Ishikawa (cell line): Measurements from ENCODE around the gene SEMA6B.

ENCODE experiments used
- EGR1 ChIP-seq: IDR thresholded peaks from 2 replicates; pipeline ENCODE4 v1.6.1; 2012
- EP300 ChIP-seq: IDR thresholded peaks from 2 replicates; pipeline ENCODE4 v1.6.1; 2012; ENCODE audit warnings: borderline replicate concordance
- REST ChIP-seq: IDR thresholded peaks from 2 replicates; pipeline ENCODE4 v1.6.1; 2012; ENCODE audit warnings: low read depth, mild to moderate bottlenecking
- TCF12 ChIP-seq: IDR thresholded peaks from 2 replicates; pipeline ENCODE4 v1.6.1; 2012; ENCODE audit warnings: low read depth
- TEAD4 ChIP-seq: IDR thresholded peaks from 2 replicates; pipeline ENCODE4 v1.6.1; 2012
- USF1 ChIP-seq: IDR thresholded peaks from 2 replicates; pipeline ENCODE4 v1.6.1; 2012
- TF ChIP-seq, protein P1 (sequence below): IDR thresholded peaks from 2 replicates; pipeline ENCODE4 v1.6.1; 2012

DNA sequence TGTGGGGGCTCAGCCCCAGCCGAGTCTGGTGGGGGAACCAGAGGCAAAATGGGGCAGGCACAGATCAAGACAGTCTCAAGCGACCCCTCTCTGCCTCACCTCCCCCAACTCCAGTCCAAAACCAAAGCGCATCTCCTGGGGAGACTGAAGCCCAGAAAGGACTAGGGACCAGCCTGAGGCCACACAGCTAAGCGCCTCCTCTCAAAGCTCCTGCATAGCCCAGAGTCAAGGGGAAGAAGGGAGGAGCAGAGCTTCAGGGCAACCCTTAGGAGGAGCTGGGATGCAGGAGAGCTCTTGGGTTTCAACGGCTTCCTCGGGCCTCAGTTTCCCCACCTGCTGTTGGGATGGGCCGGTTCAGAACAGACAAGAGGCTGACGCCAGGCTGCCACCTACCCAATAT lies 19.9 kb upstream of the SEMA6B start:
- TF ChIP-seq EP300 (no peak), TEAD4 (no peak), USF1 (no peak), EGR1 (no peak), TCF12 (no peak), REST (no peak)
- TF ChIP-seq, protein P1, sequence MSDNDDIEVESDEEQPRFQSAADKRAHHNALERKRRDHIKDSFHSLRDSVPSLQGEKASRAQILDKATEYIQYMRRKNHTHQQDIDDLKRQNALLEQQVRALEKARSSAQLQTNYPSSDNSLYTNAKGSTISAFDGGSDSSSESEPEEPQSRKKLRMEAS: no peak
